Right lobe of liver (tissue), 4 donors: ENCODE data around the gene ACTR3.

Experiments used
- CTCF ChIP-seq, 4 donors: fragments of 200-600 bp in 3 of 4; fragments of 450-650 bp in 1 of 4; IDR thresholded peaks; one replicate each; pipeline versions ENCODE4 v1.5.1 to v1.8.0; 2016 to 2022; ENCODE audit warnings: antibody characterized with exemption in 4 of 4, mild to moderate bottlenecking in 2 of 4
- POLR2A ChIP-seq: fragments of 450-650 bp; IDR thresholded peaks from one replicate; pipeline ENCODE4 v1.6.1; 2017; ENCODE audit warnings: antibody characterized with exemption, mild to moderate bottlenecking
- donor health status: DM: no; HTN: no; CAD: no.
- donor health status: DM: no; HTN: no; CAD: no.
- donor health status: DM: no; HTN: yes; CAD: no.

DNA sequence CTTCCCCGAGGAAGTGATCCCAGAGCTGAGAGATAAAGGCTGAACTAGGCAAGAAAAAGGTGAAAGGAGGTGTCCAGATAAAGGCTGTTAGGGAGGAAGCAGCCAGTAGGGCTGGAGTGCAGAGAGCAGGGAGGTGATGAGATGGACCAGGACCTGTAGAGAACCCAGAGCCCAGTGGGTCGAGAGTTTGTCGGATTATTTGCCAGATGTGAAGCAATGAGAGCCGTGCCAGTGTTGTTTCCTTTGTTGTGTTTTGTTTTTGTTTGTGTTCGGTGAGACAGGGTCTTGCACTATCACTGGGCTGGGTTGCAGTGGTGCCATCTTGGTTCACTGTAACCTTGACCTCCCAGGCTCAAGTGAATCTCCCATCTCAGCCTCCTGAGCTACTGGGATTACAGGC lies 111.3 kb downstream of the ACTR3 start:
- TF ChIP-seq CTCF (IDR thresholded peaks at IDR 0.05) (no peak), POLR2A (no peak)
